GM20431 (cell line): ENCODE results near the gene MIB2.
"Not testable (repeated sequence)": the region's sequence is repeated elsewhere in the genome, so short reads cannot be mapped to it uniquely, and the experiment has no call there.

Source experiments
- in situ Hi-C: fragments of 300-500 bp; cut with MseI, MboI; formaldehyde crosslinking; loops from one replicate; pipeline ENCODE4 v1.15.0; 2020; ENCODE audit warnings: low sequenced_read_pairs; ENCODE audit not compliant: unreplicated experiment

Gene MIB2

DNA sequence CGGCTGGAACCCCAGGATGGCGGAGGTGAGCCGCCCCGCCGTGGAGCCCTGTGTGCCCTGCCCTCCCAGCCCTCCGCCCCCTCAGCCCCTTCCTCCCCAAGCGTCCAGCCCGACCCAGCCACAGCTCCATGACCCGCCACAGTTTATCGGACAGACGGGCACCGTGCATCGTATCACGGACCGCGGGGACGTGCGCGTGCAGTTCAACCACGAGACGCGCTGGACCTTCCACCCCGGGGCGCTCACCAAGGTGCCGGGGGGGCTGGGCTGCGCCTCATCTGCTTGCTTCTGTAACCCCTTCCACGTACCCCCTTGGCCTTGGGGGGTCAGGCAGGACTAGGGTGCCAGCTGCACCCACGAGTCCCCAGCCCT, 10.1 kb downstream of the MIB2 start:
- in situ Hi-C loops, result no loop called here

DNA sequence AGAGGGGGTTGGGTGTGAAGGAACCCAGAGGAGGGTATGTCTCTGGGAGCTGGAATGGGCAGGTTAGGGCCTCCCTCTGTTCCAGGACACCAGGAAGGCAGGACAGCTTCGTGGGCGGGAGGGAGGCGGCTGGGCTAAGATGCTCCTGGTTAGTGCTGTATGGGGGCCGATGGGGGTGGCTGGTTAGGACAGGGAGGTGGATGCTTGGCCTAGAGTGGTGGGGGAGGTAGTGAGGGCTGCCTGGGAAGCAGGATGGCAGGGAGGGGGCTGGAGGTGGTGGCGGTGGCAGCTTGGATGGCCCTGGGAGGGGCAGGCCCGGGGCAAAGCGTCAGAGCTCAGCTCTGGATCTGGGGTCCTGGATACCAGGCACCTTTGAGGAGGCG, 10.5 kb downstream of the MIB2 start:
- in situ Hi-C loops, result no loop called here

DNA sequence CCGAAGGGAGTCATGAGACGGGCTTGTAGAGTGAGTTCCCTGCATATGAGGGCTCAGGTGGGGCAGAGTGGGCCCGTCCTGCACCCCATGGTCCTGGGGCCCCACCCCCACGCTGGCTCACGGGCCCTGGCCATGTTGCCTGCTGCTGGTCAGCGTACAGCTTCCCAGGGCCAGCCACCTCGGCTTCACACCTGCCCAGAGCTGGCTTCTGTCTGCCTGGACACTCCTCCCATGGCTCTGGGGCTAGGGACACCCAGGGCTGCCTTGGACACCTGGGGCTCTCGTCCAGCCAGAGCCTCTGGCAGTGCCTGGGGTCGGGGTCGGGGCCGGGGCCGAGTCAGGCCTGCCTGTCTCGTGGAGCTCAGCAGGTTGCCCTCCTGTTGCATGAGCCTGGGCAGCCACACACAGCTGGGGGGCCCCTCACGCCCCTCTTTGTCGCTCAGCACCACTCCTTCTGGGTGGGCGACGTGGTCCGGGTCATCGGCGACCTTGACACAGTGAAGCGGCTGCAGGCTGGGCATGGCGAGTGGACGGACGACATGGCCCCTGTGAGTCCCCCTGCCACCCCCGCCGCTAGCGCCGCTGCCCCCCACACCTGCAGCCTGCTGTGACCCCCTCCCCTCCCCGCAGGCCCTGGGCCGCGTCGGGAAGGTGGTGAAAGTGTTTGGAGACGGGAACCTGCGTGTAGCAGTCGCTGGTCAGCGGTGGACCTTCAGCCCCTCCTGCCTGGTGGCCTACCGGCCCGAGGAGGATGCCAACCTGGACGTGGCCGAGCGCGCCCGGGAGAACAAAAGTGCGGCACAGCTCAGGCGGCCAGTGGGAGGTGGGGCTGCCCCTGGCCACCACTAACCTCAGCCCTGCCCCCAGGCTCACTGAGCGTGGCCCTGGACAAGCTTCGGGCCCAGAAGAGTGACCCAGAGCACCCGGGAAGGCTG, 11.2 kb downstream of the MIB2 start:
- in situ Hi-C loops, result no loop called here

DNA sequence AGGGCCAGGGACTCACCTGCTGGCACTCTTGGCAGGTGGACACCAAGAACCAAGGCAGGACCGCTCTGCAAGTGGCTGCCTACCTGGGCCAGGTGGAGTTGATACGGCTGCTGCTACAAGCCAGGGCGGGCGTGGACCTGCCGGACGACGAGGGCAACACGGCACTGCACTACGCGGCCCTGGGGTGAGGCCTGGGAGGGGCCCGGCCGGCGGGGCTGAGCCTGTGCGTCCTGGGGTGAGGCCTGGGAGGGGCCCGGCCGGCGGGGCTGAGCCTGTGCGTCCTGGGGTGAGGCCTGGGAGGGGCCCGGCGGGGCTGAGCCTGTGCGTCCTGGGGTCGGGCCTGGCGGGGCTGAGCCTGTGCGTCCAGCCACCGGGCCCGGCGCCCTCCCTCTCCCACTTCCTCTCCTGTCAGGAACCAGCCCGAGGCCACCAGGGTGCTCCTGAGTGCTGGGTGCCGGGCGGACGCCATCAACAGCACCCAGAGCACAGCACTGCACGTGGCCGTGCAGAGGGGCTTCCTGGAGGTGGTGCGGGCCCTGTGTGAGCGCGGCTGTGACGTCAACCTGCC, 12.0 kb downstream of the MIB2 start:
- in situ Hi-C loops, result no loop called here

DNA sequence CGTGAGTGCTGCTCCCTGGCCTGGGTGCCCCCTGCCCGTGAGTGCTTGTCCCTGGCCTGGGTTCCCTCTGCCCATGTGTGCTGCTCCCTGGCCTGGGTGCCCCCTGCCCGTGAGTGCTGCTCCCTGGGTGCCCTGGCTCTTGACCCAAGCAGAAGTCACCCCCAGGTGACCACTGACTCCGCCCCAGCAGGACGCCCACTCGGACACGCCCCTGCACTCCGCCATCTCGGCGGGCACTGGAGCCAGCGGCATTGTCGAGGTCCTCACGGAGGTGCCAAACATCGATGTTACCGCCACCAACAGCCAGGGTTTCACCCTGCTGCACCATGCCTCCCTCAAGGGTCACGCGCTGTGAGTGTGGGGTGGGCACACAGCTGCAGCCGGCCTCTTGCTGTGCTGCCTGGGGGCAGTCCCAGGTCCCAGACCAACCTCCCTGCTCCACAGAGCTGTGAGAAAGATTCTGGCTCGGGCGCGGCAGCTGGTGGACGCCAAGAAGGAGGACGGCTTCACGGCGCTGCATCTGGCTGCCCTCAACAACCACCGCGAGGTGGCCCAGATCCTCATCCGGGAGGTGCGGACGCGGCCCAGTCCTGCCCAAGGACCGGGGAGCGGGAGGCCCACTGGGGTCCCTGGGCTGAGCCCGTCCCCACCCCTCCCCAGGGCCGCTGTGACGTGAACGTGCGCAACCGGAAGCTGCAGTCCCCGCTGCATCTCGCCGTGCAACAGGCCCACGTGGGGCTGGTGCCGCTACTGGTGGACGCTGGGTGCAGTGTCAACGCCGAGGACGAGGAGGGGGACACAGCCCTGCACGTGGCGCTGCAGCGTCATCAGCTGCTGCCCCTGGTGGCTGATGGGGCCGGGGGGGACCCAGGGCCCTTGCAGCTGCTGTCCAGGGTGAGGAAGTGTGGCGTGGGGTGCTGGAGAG, 12.8 kb downstream of the MIB2 start:
- in situ Hi-C loops, result no loop called here

DNA sequence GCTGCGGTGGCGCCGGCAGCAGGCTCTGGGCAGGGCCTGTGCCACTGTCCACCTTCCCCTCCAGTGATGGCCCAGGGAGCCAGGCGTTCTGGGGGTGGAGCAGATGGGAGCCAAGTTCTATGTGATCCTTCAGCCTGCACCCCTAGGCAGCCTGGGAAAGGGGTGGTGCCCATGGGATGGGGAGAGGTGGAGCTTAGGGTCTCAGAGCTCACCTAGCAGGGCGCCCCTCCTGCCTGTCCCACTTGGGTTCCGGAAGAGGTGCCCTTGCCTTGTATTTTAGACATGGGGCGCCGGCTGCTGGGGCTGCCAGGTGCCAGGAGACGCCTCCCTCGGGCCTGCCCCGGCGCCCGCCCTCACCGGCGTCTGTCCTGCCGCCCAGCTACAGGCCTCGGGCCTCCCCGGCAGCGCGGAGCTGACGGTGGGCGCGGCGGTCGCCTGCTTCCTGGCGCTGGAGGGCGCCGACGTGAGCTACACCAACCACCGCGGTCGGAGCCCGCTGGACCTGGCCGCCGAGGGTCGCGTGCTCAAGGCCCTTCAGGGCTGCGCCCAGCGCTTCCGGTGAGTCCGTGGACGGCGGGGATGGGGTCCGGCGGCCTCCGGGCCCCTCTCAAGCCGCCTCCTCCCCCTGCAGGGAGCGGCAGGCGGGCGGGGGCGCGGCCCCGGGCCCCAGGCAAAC, 13.6 kb downstream of the MIB2 start:
- in situ Hi-C loops, result no loop called here

DNA sequence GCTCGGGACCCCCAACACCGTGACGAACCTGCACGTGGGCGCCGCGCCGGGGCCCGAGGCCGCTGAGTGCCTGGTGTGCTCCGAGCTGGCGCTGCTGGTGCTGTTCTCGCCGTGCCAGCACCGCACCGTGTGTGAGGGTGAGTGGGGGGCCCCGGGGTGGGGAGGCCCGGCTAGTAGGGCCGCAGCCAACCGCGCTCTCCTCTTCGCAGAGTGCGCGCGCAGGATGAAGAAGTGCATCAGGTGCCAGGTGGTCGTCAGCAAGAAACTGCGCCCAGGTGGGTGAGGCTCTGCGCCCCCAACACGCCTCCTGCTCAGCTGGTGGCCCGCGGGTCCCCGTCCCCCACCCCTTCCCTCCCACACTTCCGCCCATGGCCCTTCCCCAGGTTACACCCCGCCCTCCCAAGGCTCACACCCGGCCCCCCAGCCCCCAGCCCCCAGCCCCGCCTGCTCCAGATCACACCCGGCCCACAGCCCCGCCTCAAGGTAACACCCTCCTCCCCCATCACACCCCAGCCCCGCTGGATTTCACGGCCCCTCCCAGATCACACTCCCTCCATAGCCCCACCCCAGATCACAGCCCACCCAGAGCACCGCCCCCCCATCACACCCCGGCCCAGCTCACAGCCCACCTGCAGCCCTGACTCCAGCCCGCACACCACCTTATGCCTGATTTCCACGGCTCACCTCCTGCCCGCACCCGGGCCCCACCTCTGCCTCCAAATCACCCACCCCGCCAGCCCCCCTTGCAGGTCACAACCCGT, 14.3 kb downstream of the MIB2 start:
- in situ Hi-C loops, result no loop called here

DNA sequence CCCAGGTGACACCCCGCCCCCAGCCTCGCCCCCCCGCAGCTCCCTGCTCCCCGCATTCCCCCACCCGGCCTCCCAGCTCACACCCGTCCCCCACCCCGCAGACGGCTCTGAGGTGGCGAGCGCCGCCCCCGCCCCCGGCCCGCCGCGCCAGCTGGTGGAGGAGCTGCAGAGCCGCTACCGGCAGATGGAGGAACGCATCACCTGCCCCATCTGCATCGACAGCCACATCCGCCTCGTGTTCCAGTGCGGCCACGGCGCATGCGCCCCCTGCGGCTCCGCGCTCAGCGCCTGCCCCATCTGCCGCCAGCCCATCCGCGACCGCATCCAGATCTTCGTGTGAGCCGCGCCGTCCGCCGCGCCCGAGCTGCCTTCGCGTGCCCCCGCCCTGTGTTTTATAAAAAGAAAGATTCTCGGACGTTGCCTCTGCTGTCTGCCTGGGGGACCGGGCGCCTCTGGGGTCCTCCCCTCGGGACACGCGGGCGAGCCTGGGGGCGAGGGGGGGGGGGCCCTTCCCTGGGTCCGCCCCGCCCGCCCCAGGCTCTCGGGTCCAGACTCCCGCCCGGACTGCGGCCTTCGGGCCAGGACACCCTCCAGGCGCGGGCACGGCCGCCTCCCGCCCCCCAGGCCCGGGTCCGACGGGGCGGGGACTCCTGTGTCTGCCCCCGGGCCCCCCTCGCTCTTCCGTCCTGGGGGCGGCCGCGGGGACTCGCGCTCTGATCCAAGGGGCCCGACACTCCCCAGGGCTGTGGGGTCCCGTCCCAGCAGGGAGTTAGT, 15.1 kb downstream of the MIB2 start:
- in situ Hi-C loops, result no loop called here

DNA sequence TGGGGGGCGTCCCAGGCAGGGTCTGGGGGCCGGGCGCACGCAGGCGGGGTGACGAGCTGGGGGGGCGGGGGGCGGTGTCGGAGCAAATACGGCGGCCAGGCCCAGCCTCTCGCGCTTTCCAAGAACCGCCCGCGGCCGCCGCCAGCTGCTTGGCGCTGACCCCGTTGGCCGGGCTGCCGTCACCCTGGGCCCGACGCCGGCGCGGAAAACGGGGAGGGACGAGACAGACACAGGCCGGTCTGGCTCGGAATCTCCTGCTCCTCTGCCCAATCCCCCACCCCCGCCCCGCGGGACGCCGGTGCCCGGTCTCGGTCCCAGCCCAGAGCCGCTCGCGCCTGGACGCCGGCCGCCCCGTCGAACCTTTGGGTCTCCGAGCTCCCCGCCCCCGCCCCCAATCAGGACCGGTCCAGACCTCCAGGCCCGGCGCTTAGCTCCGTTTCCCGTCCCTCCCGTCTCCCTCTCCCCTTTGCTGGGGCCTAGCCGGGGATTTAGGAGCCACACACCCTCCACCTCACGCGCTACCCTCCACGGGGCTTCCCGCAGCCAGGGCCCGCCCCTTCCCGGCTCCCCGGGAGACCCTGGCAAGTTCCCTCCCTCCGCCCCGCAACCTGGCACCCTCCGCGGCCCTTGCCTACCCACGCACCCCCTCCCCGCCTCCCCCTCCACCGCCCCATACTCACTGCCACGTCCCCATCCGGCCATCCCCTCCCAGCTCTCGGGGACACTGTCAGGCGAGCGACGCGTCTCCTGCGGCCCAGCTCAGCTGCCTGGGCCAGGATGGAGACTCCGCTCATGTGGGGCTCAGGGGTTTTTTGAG, 15.9 kb downstream of the MIB2 start:
- in situ Hi-C loops, result no loop called here

DNA sequence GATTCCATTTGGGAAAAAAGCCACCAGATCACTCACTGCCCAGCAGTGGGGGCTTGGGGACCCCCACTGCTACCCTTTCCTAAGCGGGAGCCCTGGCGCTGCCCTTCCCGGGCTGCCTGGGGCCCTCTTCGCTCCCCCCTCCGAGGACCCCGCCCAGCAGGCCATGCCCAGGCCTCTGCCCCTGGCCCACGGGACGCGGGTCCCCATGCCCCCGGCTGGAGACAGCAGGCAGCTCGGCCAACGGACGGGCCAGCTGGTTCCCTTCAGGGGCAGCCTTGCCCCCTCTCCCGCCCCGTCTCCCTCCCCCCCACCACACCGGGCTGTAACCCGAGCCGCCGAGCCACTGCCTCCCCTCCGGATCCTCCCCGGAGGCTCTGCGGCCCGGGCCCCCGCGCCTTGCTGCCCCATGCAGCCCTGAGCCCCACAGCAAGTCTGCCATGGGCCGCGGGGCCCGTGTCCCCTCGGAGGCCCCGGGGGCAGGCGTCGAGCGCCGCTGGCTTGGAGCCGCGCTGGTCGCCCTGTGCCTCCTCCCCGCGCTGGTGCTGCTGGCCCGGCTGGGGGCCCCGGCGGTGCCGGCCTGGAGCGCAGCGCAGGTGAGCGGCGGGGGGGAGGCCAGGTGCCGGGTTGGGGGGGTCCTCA, 16.6 kb downstream of the MIB2 start, which contains the start of gene MMP23B:
Gene MMP23B (plus strand): TSS at position 392 of the 639 bp plus-strand sequence. CDS start 46 bp downstream, at position 438.
- in situ Hi-C loops, result no loop called here

DNA sequence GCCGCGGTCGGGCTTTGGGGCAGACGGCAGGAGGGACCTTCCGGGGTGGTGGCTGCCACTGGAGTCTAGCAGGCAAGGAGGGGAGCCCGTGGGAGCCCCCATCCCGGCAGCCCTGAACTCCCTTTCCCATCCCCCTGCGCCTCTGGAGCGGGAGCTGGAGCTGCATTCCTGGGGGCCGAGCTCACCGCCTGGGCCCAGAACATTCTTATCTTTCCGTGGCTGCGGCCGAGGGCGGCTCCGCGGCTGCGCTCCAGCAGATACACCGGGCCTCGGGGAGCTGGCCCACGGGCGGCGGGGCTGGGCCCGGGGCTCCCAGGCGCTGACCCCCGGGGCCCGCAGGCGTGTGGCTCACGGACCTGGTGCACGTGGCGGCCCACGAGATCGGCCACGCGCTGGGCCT, 18.1 kb downstream of the MIB2 start:
- in situ Hi-C loops, result not testable (repeated sequence)

DNA sequence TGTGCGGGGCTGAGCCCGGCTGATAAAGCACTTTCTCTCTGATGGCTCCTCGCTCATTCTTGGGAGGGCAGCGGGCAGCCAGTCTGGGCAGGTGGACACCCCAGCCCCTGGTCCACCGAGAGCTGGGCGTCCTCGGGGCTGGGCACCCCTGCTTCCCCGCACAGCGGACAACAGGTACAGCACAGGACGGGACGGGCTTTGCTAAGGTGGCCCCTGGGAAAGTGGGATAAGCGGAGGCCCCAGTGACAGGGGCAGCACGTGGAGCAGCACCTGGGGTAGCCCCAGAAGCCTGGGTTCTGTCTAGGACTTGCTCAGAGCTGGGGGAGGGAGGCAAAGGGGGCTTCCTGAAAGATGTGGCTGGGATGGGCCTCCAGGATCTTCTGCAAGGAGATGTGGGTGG, 19.3 kb downstream of the MIB2 start:
- in situ Hi-C loops, result not testable (repeated sequence)

DNA sequence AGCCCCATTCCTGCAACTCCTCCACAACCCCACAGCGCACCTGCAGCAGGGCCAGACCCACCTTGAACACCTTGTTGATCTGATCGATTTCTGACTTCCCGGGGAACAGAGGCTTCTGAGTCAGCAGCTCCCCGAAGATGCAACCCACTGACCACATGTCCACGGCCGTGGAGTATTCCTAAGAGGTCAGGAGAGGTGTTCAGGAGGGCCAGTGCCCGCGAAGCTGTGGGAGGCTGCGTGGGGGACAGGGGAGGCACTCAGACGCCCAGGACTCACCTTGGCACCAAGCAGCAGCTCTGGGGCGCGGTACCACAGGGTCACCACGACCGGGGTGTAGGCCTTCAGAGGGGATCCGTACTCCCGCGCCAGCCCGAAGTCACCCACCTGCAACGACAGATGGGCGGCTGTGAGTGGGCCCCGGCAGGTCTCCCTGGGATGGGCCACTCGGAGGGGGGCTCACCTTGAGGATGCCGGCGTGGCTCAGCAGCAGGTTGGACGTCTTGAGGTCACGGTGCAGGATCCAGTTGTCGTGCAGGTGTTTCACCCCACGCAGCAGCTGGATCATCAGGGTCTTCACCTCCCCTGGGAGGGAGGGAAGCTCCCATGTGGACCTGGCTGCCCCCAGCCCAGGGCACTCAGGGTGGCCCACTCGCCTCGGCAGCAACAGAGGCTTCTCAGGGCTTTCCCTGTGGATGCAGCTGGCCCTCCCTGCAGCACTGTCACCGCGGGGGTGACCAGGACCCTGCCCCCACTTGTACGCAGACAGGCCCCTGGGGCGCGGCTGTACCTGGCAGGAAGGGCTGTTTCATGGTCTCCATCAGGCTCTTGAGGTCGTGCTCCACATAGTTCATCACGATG, 21.6 kb downstream of the MIB2 start:
- in situ Hi-C loops, result not testable (repeated sequence)

DNA sequence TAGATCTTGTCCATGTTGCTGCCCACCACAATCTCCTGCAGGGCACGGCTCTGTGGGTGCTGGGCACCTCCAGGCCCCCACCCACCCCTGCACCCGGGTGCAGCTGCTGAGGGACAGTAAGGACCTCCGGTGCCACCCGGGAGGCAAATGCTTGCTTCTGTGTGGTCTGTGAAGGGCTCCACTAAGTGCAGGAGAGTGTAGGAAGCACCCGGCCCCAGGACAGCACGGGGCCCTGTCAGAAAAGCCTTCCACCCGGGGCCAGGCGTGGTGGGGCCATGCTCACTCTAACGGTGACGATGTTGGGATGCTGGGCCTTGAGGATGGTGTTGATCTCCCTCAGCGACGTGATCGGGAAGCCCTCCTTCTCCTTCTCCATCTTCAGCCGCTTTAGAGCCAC, 22.2 kb downstream of the MIB2 start:
- in situ Hi-C loops, result not testable (repeated sequence)

DNA sequence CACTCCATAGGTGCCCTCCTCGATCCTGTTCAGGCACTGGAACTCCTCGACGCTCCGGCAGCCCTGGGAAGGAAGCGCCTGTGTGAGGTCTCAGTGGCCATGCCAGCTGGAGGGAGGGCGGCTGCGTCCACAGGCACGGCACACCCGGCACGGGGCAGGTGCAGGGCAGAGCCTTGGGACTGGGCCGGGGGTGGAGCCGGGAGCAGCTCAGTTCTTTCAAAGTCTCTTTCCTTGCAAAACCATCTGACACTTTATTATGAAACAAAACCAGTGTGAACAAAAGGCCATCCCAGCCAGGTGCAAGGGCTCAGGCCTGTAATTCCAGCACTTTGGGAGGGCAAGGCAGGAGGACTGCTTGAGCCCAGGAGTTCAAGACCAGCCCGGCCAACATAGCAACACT, 23.2 kb downstream of the MIB2 start:
- in situ Hi-C loops, result not testable (repeated sequence)

DNA sequence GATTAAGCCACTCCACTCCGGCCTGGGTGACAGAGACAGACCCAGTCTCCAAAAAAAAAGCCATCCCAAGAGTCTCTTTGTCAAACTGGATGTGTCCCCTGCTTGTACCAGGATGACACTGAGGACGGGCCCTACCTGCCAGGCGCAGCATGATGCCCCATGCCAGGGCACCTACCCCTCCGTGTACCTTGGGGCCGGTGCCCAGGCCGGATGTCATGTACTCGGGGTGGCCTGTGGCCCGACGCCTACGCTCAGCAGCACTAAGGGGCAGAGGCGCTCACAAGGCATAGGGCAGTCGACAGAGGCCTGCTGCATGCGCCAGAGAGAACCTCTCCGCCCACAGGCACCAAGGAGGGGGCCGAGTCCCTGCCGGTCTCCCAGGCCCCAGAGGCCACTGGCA, 24.1 kb downstream of the MIB2 start:
- in situ Hi-C loops, result not testable (repeated sequence)
